Thoracic aorta (tissue), 2 donors: Measurements from ENCODE around the gene MTNR1B. TPM values are rescaled to one million over a fixed set of nuclear protein-coding genes. Genes with fewer than 3 reads are reported as not detected.
A peak's percentile ranks its signal among the peaks of the same experiment; 100 is the strongest.

Experiments
- ATAC-seq: fragments of 150-250 bp; one replicate; pipeline ENCODE4 v1.8.0; 2017; ENCODE audit warnings: low read depth; ENCODE audit not compliant: insufficient number of reproducible peaks, low FRiP score
- DNase-seq: peaks from one replicate; pipeline ENCODE4 v3.0.0-alpha.2; 2020; ENCODE audit warnings: low spot score
- H3K27ac ChIP-seq, 2 donors: fragments of 200-600 bp; sonication (generic); 1 replicate in 1 of 2; 2 replicates in 1 of 2; pipeline ENCODE4 v1.5.1; 2016; ENCODE audit warnings: mild to moderate bottlenecking in 2 of 2, moderate library complexity in 2 of 2
- H3K27me3 ChIP-seq: fragments of 200-600 bp; sonication (generic); replicated peaks from 2 replicates; pipeline ENCODE4 v1.6.0; 2016; ENCODE audit warnings: mild to moderate bottlenecking; ENCODE audit not compliant: insufficient read depth
- H3K36me3 ChIP-seq: fragments of 200-600 bp; sonication (generic); one replicate; pipeline ENCODE4 v1.5.1; 2016
- H3K4me1 ChIP-seq, 2 donors: fragments of 200-600 bp; sonication (generic); 1 replicate in 1 of 2; 2 replicates in 1 of 2; pipeline versions ENCODE4 v1.5.1 to v1.6.0; 2016; ENCODE audit warnings: low read depth in 2 of 2, mild to moderate bottlenecking in 1 of 2; ENCODE audit not compliant: control insufficient read depth in 1 of 2
- H3K4me3 ChIP-seq: fragments of 200-600 bp; sonication (generic); 2 replicates; pipeline ENCODE4 v1.5.1; 2016; ENCODE audit warnings: mild to moderate bottlenecking
- H3K9me3 ChIP-seq: fragments of 200-600 bp; sonication (generic); 2 replicates; pipeline ENCODE4 v1.5.1; 2016
- CTCF ChIP-seq: fragments of 200-600 bp; sonication (generic); IDR thresholded peaks from one replicate; pipeline ENCODE4 v1.5.1; 2019; ENCODE audit warnings: antibody characterized with exemption
- total RNA-seq, 2 donors: library from RNA; depleted of rRNA; stranded (reverse); fragments of >200 nt; gene quantifications; one replicate each; pipeline versions ENCODE4 v1.1.0 to v1.2.3, GENCODE V29; 2016

MTNR1B gene
- total RNA-seq, 2 donors from 2014 or later: not detected

- H3K27ac ChIP-seq: no peak overlapping the region
- no peak overlapping the region for H3K4me3 ChIP-seq
- ATAC-seq: no peak
- DNase-seq: no peak
- no peaks in the 10 kb centered on the region for H3K27me3 ChIP-seq
- TF ChIP-seq CTCF: no peak
- H3K4me1 ChIP-seq: peaks cover 0 to 17% of the 10 kb centered on the region in 2 donors
- H3K36me3 ChIP-seq: no peaks in the 10 kb centered on the region
- H3K9me3 ChIP-seq: no peaks in the 10 kb centered on the region
Measured at GRCh38 chr11:92931746-92932422, 37.6 kb upstream of the MTNR1B start.

- Histone ChIP-seq H3K4me3 (no peak overlapping the region), H3K4me1 (no peaks in the 10 kb centered on the region), H3K36me3 (no peaks in the 10 kb centered on the region), H3K27me3 (no peaks in the 10 kb centered on the region), H3K27ac (no peak overlapping the region), H3K9me3 (no peaks in the 10 kb centered on the region)
- ATAC-seq (no peak), DNase-seq (no peak)
- no peak for TF ChIP-seq CTCF
Measured at GRCh38 chr11:92939305-92939704, 30.1 kb upstream of the MTNR1B start.

- Histone ChIP-seq H3K9me3 (no peaks in the 10 kb centered on the region), H3K27ac (no peak overlapping the region), H3K27me3 (no peaks in the 10 kb centered on the region), H3K36me3 (no peaks in the 10 kb centered on the region), H3K4me1 (no peaks in the 10 kb centered on the region), H3K4me3 (no peak overlapping the region)
- DNase-seq (no peak), ATAC-seq (peak; percentile 60)
- TF ChIP-seq CTCF: peak; percentile 46
Measured at GRCh38 chr11:92941676-92942571, 27.5 kb upstream of the MTNR1B start.

GRCh38 chr11:92946707-92947106 is 22.7 kb upstream of the MTNR1B start:
- Histone ChIP-seq H3K4me3 (no peak overlapping the region), H3K9me3 (no peaks in the 10 kb centered on the region), H3K27ac (no peak overlapping the region), H3K4me1 (no peaks in the 10 kb centered on the region), H3K27me3 (no peaks in the 10 kb centered on the region), H3K36me3 (no peaks in the 10 kb centered on the region)
- TF ChIP-seq CTCF: no peak
- ATAC-seq: no peak
- DNase-seq: no peak

- Histone ChIP-seq H3K9me3 (no peaks in the 10 kb centered on the region), H3K4me1 (no peaks in the 10 kb centered on the region), H3K27me3 (no peaks in the 10 kb centered on the region), H3K27ac (no peak overlapping the region), H3K36me3 (no peaks in the 10 kb centered on the region), H3K4me3 (no peak overlapping the region)
- TF ChIP-seq CTCF: no peak
- DNase-seq (no peak), ATAC-seq (no peak)
Measured at GRCh38 chr11:92948116-92948515, 21.3 kb upstream of the MTNR1B start.
